Measurements from ENCODE around the gene TMEM236.
A peak's percentile ranks its signal among the peaks of the same experiment; 100 is the strongest.

TMEM236 gene

GRCh38 chr10:17725703-17726102, 26.3 kb upstream of the TMEM236 start:
- WGBS, 2 experiments (ENCODE audit: insufficient coverage in 2 of 2), result 97 to 98% methylated on average over 4 to 7 of the region's 7 CpGs
- no peaks in the 10 kb centered on the region for H3K4me1 ChIP-seq (ENCODE audit: control insufficient read depth, insufficient read depth, low read length, poor library complexity, severe bottlenecking)
- no peak overlapping the region for H3K27ac ChIP-seq (ENCODE audit: low read depth, low read length, severe bottlenecking)
- no peaks in the 10 kb centered on the region for H3K9me3 ChIP-seq (ENCODE audit: control insufficient read depth, low read length)
- peaks cover 6% of the 10 kb centered on the region for H3K36me3 ChIP-seq (ENCODE audit: control insufficient read depth, insufficient read depth, low read length)
- H3K4me3 ChIP-seq (ENCODE audit: extremely low read depth, insufficient read depth, low read length, poor library complexity, severe bottlenecking), result no peak overlapping the region

GRCh38 chr10:17729630-17730029, 22.4 kb upstream of the TMEM236 start:
- H3K4me1 ChIP-seq (ENCODE audit: control insufficient read depth, insufficient read depth, low read length, poor library complexity, severe bottlenecking), result no peaks in the 10 kb centered on the region
- no peak overlapping the region for H3K27ac ChIP-seq (ENCODE audit: low read depth, low read length, severe bottlenecking)
- H3K36me3 ChIP-seq (ENCODE audit: control insufficient read depth, insufficient read depth, low read length), result no peaks in the 10 kb centered on the region
- 82% methylated on average over 4 to 5 of the region's 6 CpGs for WGBS, 2 experiments (ENCODE audit: insufficient coverage in 2 of 2)
- H3K4me3 ChIP-seq (ENCODE audit: extremely low read depth, insufficient read depth, low read length, poor library complexity, severe bottlenecking), result no peak overlapping the region
- H3K9me3 ChIP-seq (ENCODE audit: control insufficient read depth, low read length), result no peaks in the 10 kb centered on the region

GRCh38 chr10:17730667-17731066, 21.3 kb upstream of the TMEM236 start:
- WGBS, 2 experiments (ENCODE audit: insufficient coverage in 2 of 2), result 90 to 95% methylated on average over 6 to 7 of the region's 8 CpGs
- Histone ChIP-seq H3K4me1 (ENCODE audit: control insufficient read depth, insufficient read depth, low read length, poor library complexity, severe bottlenecking) (peaks cover 7% of the 10 kb centered on the region), H3K9me3 (ENCODE audit: control insufficient read depth, low read length) (no peaks in the 10 kb centered on the region), H3K4me3 (ENCODE audit: extremely low read depth, insufficient read depth, low read length, poor library complexity, severe bottlenecking) (no peak overlapping the region), H3K36me3 (ENCODE audit: control insufficient read depth, insufficient read depth, low read length) (no peaks in the 10 kb centered on the region), H3K27ac (ENCODE audit: low read depth, low read length, severe bottlenecking) (no peak overlapping the region)

GRCh38 chr10:17731331-17732020, 20.5 kb upstream of the TMEM236 start:
- H3K27ac ChIP-seq (ENCODE audit: low read depth, low read length, severe bottlenecking), result no peak overlapping the region
- H3K4me1 ChIP-seq (ENCODE audit: control insufficient read depth, insufficient read depth, low read length, poor library complexity, severe bottlenecking), result peaks cover 7% of the 10 kb centered on the region
- H3K4me3 ChIP-seq (ENCODE audit: extremely low read depth, insufficient read depth, low read length, poor library complexity, severe bottlenecking), result no peak overlapping the region
- WGBS, 2 experiments (ENCODE audit: insufficient coverage in 2 of 2), result 100% methylated on average over 1 of the region's 4 CpGs
- H3K36me3 ChIP-seq (ENCODE audit: control insufficient read depth, insufficient read depth, low read length), result no peaks in the 10 kb centered on the region
- no peaks in the 10 kb centered on the region for H3K9me3 ChIP-seq (ENCODE audit: control insufficient read depth, low read length)

GRCh38 chr10:17733620-17734019, 18.4 kb upstream of the TMEM236 start:
- no peaks in the 10 kb centered on the region for H3K36me3 ChIP-seq (ENCODE audit: control insufficient read depth, insufficient read depth, low read length)
- peaks cover 7% of the 10 kb centered on the region for H3K4me1 ChIP-seq (ENCODE audit: control insufficient read depth, insufficient read depth, low read length, poor library complexity, severe bottlenecking)
- H3K9me3 ChIP-seq (ENCODE audit: control insufficient read depth, low read length), result no peaks in the 10 kb centered on the region
- no peak overlapping the region for H3K4me3 ChIP-seq (ENCODE audit: extremely low read depth, insufficient read depth, low read length, poor library complexity, severe bottlenecking)
- WGBS, 2 experiments (ENCODE audit: insufficient coverage in 2 of 2), result 94 to 96% methylated on average over 6 of the region's 6 CpGs
- H3K27ac ChIP-seq (ENCODE audit: low read depth, low read length, severe bottlenecking), result no peak overlapping the region

- Histone ChIP-seq H3K4me1 (ENCODE audit: control insufficient read depth, insufficient read depth, low read length, poor library complexity, severe bottlenecking) (peaks cover 7% of the 10 kb centered on the region), H3K27ac (ENCODE audit: low read depth, low read length, severe bottlenecking) (no peak overlapping the region), H3K36me3 (ENCODE audit: control insufficient read depth, insufficient read depth, low read length) (no peaks in the 10 kb centered on the region), H3K4me3 (ENCODE audit: extremely low read depth, insufficient read depth, low read length, poor library complexity, severe bottlenecking) (no peak overlapping the region), H3K9me3 (ENCODE audit: control insufficient read depth, low read length) (no peaks in the 10 kb centered on the region)
- WGBS, 2 experiments (ENCODE audit: insufficient coverage in 2 of 2), result 91 to 92% methylated on average over 7 to 9 of the region's 9 CpGs
These were observed 17.4 kb upstream of the TMEM236 start for GRCh38 chr10:17734432-17735080.

GRCh38 chr10:17735166-17735941, 16.6 kb upstream of the TMEM236 start:
- H3K27ac ChIP-seq (ENCODE audit: low read depth, low read length, severe bottlenecking), result peak overlapping the region; percentile 50
- 86 to 94% methylated on average over 6 to 10 of the region's 15 CpGs for WGBS, 2 experiments (ENCODE audit: insufficient coverage in 2 of 2)
- no peaks in the 10 kb centered on the region for H3K9me3 ChIP-seq (ENCODE audit: control insufficient read depth, low read length)
- no peak overlapping the region for H3K4me3 ChIP-seq (ENCODE audit: extremely low read depth, insufficient read depth, low read length, poor library complexity, severe bottlenecking)
- H3K4me1 ChIP-seq (ENCODE audit: control insufficient read depth, insufficient read depth, low read length, poor library complexity, severe bottlenecking), result peaks cover 7% of the 10 kb centered on the region
- no peaks in the 10 kb centered on the region for H3K36me3 ChIP-seq (ENCODE audit: control insufficient read depth, insufficient read depth, low read length)

- Histone ChIP-seq H3K9me3 (ENCODE audit: control insufficient read depth, low read length) (no peaks in the 10 kb centered on the region), H3K36me3 (ENCODE audit: control insufficient read depth, insufficient read depth, low read length) (no peaks in the 10 kb centered on the region), H3K27ac (ENCODE audit: low read depth, low read length, severe bottlenecking) (no peak overlapping the region), H3K4me3 (ENCODE audit: extremely low read depth, insufficient read depth, low read length, poor library complexity, severe bottlenecking) (no peak overlapping the region), H3K4me1 (ENCODE audit: control insufficient read depth, insufficient read depth, low read length, poor library complexity, severe bottlenecking) (peaks cover 7% of the 10 kb centered on the region)
- 88 to 100% methylated on average over 1 to 2 of the region's 2 CpGs for WGBS, 2 experiments (ENCODE audit: insufficient coverage in 2 of 2)
These were observed 15.8 kb upstream of the TMEM236 start for GRCh38 chr10:17736223-17736622.

- 38 to 66% methylated on average over 4 to 7 of the region's 12 CpGs for WGBS, 2 experiments (ENCODE audit: insufficient coverage in 2 of 2)
- H3K27ac ChIP-seq (ENCODE audit: low read depth, low read length, severe bottlenecking), result no peak overlapping the region
- H3K36me3 ChIP-seq (ENCODE audit: control insufficient read depth, insufficient read depth, low read length), result no peaks in the 10 kb centered on the region
- no peak overlapping the region for H3K4me3 ChIP-seq (ENCODE audit: extremely low read depth, insufficient read depth, low read length, poor library complexity, severe bottlenecking)
- H3K9me3 ChIP-seq (ENCODE audit: control insufficient read depth, low read length), result no peaks in the 10 kb centered on the region
- H3K4me1 ChIP-seq (ENCODE audit: control insufficient read depth, insufficient read depth, low read length, poor library complexity, severe bottlenecking), result peaks cover 7% of the 10 kb centered on the region
These were observed 14.7 kb upstream of the TMEM236 start for GRCh38 chr10:17737027-17737965.

GRCh38 chr10:17740668-17741067, 11.3 kb upstream of the TMEM236 start:
- Histone ChIP-seq H3K36me3 (ENCODE audit: control insufficient read depth, insufficient read depth, low read length) (no peaks in the 10 kb centered on the region), H3K4me1 (ENCODE audit: control insufficient read depth, insufficient read depth, low read length, poor library complexity, severe bottlenecking) (no peaks in the 10 kb centered on the region), H3K9me3 (ENCODE audit: control insufficient read depth, low read length) (no peaks in the 10 kb centered on the region), H3K4me3 (ENCODE audit: extremely low read depth, insufficient read depth, low read length, poor library complexity, severe bottlenecking) (no peak overlapping the region), H3K27ac (ENCODE audit: low read depth, low read length, severe bottlenecking) (no peak overlapping the region)
- WGBS, 2 experiments (ENCODE audit: insufficient coverage in 2 of 2), result no CpG with 5 or more reads among the region's 1 CpG

Measured in mesodermal cell (in vitro differentiated cells).